ENCODE results near the gene SFSWAP.

- no peak for TF ChIP-seq CTCF (IDR thresholded peaks at IDR 0.05 in 2 of 3, conservative IDR thresholded peaks at IDR 0.05 in 1 of 3; ENCODE audit: borderline replicate concordance in 1 of 3, insufficient read depth in 1 of 3, low read depth in 2 of 3, low read length in 2 of 3)
- TF ChIP-seq POLR2A (IDR thresholded peaks at IDR 0.05; ENCODE audit: borderline replicate concordance, extremely low read depth, insufficient read depth, insufficient read length): no peak
- no peak for TF ChIP-seq ATF3 (IDR thresholded peaks at IDR 0.05)
- no peak for TF ChIP-seq RAD21 (IDR thresholded peaks at IDR 0.05; ENCODE audit: low read depth)
- TF ChIP-seq EZH2 (IDR thresholded peaks at IDR 0.05): no peak
- no peak for TF ChIP-seq POLR2AphosphoS5 (IDR thresholded peaks at IDR 0.05; ENCODE audit: low read depth, low read length)
- no peak for TF ChIP-seq EGR1 (IDR thresholded peaks at IDR 0.05; ENCODE audit: low read depth)
- no peak for TF ChIP-seq REST (IDR thresholded peaks at IDR 0.05; ENCODE audit: low read depth)
- no peak for TF ChIP-seq EZH2phosphoT487 (IDR thresholded peaks at IDR 0.05; ENCODE audit: borderline replicate concordance)
Measured at GRCh38 chr12:131794061-131794460, 83.2 kb downstream of the SFSWAP start.
